NCI-H226 (cell line): ENCODE data around the gene ZNF277.

Experiments
- DNase-seq: peaks from one replicate; pipeline ENCODE4 v3.0.0-alpha.2; 2015

The ZNF277 gene

DNA sequence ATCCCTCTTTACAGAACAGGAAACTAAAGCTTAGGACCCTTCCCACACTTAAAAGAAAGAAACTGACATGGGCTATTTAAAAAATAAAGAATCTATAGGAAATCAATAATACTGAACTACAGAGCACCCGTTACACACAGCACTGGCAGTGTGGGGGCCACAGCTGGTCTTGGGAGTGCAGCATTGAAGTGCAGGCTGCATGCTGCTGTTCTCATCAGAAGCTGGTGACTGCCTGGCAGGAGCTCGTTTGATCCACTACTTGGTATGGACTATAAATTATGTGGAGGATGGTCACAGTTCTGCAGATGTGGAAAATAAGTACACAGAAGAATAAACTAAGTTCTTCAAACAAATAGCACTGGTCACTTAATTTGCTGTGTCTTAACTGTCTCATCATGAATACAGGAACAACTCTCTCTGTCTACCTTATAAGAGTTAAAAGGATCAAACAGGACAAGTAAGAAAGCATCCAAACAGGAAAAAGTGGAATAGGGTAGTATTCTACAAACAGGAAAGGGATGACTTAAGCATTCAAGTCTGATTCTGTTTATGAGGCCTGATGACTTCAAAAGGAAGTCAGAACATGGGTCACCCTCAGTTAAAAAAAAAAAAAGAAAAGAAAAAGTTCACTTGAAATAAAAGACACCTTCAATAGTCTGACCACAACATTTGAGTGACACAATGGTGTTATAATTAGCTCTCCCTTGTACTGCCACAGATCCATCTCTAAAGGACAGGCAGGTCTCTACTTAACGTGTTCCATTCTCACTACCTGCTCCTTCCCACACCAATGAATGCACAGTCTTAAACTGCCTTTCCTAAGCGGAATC, 21.3 kb upstream of the ZNF277 start:
- no peak for DNase-seq

DNA sequence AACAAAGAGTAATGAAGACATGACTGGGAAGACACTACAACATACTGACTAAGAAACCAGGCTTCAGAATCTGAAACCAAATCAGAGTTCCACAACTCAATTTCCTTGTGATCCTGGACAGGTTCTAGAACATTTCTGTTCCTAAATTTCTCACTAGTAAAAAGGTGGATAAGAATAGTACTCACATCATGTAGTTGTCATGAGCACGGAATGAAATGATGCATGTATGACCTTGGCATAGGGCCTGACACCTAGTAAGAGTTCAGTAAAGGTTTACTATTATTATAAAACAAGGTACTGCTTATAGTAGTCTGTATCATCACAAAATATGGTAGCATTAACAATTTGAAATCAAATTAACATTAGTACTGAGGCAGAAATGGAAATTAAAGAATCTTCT, 20.2 kb upstream of the ZNF277 start:
- DNase-seq = no peak

DNA sequence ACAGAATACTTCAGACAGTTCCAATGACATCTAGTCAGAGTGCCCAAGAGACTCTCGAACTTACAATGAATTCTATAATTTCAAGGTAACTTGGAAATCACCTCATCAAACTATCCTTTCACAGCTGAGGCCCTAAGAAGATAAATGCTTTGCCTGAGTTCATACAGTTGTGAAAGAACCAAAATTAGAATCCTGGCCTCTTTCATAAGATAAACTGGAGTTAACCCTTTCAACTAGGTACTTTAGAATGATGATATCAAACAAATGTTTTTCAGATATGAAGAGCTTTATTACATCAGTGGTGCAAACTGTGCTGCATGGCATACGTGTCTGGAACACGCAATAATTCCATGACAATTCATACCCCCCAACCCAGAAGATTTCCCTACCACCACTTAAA, 18.2 kb upstream of the ZNF277 start:
- no peak for DNase-seq

DNA sequence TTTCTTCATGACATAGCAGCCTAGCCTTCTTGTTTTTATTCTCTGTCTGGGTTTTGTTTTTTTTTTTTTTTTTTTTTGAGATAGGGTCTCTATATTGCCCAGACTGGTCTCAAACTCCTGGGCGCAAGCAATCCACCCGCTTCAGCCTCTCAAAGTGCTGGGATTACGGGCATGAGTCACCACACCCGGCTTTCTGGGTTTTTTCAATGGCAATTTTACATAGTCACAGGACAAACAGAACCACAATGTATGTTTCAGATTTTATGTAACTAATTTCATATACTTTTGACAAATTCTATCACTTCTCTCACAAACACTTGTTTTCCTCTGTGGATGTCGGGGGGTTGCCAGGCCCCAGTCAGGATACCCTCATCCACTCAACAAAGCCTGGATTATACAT, 16.8 kb upstream of the ZNF277 start:
- no peak for DNase-seq

GRCh38 chr7:112190120-112190519, 16.4 kb upstream of the ZNF277 start:
- no peak for DNase-seq

- peak; percentile 81 for DNase-seq
These were observed 14.0 kb upstream of the ZNF277 start for GRCh38 chr7:112192236-112193154.

DNA sequence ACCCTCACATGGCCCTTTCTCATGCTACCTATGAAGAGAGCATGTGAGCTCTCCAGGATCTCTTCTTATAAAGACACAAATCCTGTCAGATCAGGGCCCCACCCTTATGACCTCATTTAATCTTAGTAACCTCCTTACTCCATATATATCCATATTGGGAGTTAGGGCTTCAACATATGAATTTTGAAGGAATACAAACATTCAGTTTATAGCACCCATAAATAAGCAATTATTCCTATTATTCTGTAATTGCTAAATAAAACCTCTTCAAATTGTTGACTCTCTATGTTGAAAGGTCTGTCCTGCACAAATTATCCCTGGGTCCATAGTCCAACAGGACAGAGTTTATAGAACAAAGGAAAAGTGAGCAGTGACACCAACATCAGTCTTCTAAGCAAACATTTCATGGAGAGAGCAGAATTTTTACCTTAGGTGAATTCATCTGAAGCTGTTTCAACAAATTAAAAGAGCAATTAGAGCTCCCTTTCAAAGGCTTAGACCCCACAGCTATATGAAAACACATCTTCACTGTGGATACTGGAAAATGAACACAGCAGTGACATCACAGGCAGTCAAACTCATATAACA, 12.5 kb upstream of the ZNF277 start:
- DNase-seq = no peak

- DNase-seq = no peak
These were observed 10.8 kb upstream of the ZNF277 start for GRCh38 chr7:112195717-112196116.

- no peak for DNase-seq
These were observed 9.2 kb upstream of the ZNF277 start for GRCh38 chr7:112197322-112197721.

DNA sequence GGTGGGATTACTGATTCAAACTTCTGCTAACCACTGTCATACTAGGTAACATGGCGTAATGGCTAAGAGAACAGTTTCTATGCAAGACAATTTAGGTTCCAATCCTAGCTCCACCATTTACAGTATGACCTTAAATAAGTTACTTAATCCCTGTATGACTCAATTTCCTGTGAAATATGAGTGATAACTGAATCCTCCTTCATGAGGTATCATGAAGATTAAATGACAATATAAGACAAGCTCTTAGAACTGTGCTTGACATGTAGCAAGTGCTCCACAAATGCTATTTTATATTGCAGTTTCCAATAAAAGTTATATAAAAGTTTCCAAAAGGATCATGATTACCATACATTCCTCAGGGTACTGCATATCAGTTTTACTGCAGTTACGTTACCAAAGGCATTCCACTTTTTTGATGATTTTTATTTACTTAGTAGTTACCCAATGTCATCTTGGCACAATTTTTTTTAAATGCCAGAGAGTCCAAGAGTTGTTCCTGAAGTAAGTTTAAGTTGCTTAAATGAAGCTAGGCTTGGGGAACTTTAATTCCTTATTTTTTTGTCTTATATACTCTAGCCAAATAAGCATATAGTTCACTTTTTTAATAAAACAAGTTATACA, 7.3 kb upstream of the ZNF277 start:
- DNase-seq = peak; percentile 44

DNA sequence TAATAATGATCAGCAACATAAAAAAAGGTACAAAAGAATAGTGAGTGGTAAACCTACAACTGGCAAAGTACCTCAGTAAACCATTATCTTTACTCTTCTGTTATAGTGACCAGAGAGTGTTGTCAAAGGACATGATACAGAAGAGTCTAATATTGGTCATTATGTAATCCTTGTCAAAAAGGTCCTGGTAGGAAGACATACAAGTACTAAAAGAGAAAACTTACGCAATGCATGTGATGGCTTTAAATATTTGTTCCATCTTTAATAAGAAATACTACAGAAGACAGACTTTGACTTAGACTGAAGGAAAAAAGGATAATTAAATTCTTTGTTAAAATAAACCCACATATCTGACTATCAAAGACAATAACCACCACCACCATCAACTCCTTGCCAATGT, 6.8 kb upstream of the ZNF277 start:
- no peak for DNase-seq

DNA sequence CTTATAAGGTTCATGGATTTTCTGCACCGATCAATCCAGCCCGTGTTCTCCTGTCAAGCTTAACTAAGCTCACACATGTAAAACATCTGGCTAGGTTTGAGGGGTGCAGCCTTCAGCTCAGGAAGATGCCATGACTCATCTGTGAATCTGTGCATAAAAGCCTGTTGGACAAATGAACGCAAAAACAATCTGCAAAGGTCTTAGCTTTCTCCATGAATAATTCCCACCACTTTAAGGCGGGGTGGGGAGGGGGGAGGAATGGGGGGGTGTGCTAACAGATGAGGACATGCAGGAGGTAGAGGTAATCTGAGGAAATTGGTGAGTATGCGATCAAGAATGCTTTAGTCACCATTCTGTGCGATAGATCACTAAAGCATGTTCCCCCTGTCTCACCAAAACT, 5.1 kb upstream of the ZNF277 start:
- DNase-seq = peak; percentile 26

GRCh38 chr7:112201839-112202238, 4.7 kb upstream of the ZNF277 start:
- no peak for DNase-seq

- DNase-seq = no peak
These were observed 3.7 kb upstream of the ZNF277 start for GRCh38 chr7:112202816-112203215.

DNA sequence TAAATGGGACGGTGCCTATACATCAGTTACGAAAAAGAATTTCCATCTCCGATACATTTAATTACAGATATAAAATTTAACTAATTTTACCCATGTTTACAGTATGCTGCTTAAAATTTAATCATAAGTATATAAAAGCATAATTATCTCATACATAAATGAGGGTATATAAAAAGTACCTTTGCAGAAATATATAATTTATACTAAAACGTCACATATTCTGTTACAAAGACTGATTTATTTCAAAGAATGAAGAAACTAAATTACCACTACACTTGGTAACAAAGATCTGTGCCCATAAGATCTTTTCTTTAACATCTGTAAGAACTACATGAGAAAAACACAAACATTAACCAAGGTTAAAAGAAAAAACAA, 3.1 kb upstream of the ZNF277 start:
- no peak for DNase-seq

GRCh38 chr7:112204499-112205342, 1.8 kb upstream of the ZNF277 start:
- DNase-seq = no peak

DNA sequence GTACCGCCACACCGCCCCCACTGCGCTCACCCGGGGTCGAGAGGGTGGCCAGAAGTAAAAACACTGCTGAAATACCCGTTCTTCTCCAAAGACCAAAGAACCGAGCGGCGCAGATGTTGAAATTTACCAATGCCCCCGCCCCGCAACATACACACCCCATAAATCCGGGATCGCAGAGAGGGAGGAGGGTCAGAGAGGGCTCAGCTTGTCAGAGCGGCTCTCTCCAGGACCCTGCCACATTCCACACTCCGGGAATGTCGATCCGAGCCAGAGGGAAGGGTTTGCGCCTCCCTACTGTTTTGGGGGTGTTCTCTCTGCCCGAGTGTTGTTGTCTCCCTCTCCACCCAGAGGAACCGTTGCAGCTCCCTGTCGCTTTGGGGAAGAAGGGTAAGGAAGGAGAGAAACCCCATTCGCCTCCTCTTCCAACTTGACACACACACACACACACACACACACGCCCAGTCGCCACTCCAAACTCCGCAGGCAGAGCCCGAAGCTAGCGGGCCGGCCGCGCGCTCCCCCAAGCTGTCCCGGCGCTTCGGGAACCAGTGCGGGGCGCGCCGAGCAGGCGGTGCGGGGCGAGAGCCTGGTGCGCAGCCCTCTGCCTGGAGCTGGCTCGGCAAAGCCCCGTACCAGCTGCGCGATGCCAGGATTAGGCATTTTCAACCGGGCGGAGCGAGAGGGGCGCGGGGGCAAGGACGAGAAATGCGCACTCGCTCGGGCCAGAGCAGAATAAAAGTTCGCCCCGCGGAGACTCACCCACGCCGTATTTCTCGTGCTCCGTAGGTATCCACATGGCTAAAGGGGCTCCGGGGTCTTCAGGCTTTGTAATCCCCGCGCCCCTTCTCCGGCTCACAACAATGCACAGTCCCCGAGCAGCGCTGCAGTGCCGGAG, 905 bp upstream of the ZNF277 start:
- DNase-seq = peak; percentile 25

- no peak for DNase-seq
These were observed 597 bp downstream of the ZNF277 start for GRCh38 chr7:112206991-112207592.

DNA sequence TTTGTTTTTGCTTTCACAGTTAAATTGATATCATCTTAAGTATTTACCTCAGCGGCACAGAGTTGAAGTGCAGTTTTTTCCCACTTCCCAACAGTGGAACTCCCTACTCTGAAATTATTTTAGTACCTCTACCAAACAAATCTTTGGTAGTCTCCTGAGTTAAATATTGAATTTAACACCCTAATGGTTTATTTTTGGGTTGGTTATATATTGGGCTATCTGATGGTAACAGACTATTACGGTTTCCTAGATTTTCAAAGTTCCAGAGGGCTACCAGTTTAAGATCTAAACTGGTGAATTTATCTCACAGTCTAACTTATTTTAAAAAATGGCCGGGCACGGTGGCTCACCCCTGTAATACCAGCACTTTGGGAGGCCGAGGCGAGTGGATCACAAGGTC, 1.3 kb downstream of the ZNF277 start:
- DNase-seq = no peak

DNA sequence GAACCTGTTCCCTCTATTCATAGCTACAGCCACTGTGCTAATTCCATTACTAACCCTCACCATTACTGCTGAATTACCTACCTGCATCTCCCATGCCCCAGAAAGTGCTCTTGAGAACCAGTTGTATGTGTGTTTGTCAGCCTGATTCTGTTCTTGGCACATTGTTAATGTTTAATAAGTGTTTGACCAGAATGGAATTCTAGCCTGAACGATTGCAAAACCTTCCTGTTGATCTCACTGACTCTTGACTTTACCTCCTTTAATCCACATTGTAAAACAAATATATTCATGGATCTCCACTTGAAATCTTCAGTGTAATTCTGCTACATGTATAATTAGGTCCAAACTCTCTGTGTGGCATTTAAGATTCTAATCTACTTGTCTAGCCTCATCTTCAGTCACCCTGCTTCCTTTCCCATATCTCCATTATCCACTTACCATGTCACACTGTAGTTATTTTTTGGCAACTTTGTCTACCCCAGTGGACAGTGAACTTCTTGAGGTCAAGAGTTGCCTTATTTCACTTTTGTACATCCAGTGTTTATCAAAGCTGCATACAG, 4.9 kb downstream of the ZNF277 start:
- DNase-seq = peak; percentile 59
